ENCODE results near the gene STON2. TPM values are rescaled to one million over a fixed set of nuclear protein-coding genes. Genes with fewer than 3 reads are reported as not detected.
"Not testable (repeated sequence)": the region's sequence is repeated elsewhere in the genome, so short reads cannot be mapped to it uniquely, and the experiment has no call there.

STON2 gene
- polyA plus RNA-seq, 2 donors, result 8.5 to 20.4 TPM

- 50 to 67% methylated on average over 3 of the region's 3 CpGs for WGBS, 2 donors
- Histone ChIP-seq H3K4me3 (ENCODE audit: low read depth in 1 of 2, low read length in 2 of 2) (no peak overlapping the region), H3K9me3 (ENCODE audit: control insufficient read depth in 2 of 2, insufficient read depth in 1 of 2, low read depth in 1 of 2, low read length in 1 of 2) (no peaks in the 10 kb centered on the region), H3K27me3 (ENCODE audit: control insufficient read depth in 1 of 2, insufficient read depth in 2 of 2, low read length in 2 of 2) (no peaks in the 10 kb centered on the region), H3K36me3 (ENCODE audit: control insufficient read depth in 2 of 2, insufficient read depth in 2 of 2, low read length in 1 of 2) (peaks cover 3 to 4% of the 10 kb centered on the region in 2 donors), H3K27ac (ENCODE audit: low read depth in 2 of 2, low read length in 1 of 2) (peak overlapping the region; percentile 31 to 68), H3K4me1 (ENCODE audit: control insufficient read depth in 2 of 2, insufficient read depth in 2 of 2, low read length in 1 of 2) (peaks cover 3 to 6% of the 10 kb centered on the region in 2 donors)
These were observed 9.4 kb downstream of the STON2 start for GRCh38 chr14:81390696-81391095.

GRCh38 chr14:81388336-81388735, 11.8 kb downstream of the STON2 start:
- Histone ChIP-seq H3K4me3 (ENCODE audit: low read depth in 1 of 2, low read length in 2 of 2) (no peak overlapping the region), H3K36me3 (ENCODE audit: control insufficient read depth in 2 of 2, insufficient read depth in 2 of 2, low read length in 1 of 2) (peaks cover 0 to 3% of the 10 kb centered on the region in 2 donors), H3K9me3 (ENCODE audit: control insufficient read depth in 2 of 2, insufficient read depth in 1 of 2, low read depth in 1 of 2, low read length in 1 of 2) (no peaks in the 10 kb centered on the region), H3K27me3 (ENCODE audit: control insufficient read depth in 1 of 2, insufficient read depth in 2 of 2, low read length in 2 of 2) (no peaks in the 10 kb centered on the region), H3K27ac (ENCODE audit: low read depth in 2 of 2, low read length in 1 of 2) (no peak overlapping the region), H3K4me1 (ENCODE audit: control insufficient read depth in 2 of 2, insufficient read depth in 2 of 2, low read length in 1 of 2) (peaks cover 5 to 11% of the 10 kb centered on the region in 2 donors)
- WGBS, 2 donors, result 39 to 68% methylated on average over 2 of the region's 2 CpGs

- WGBS, 2 donors, result 52 to 54% methylated on average over 4 of the region's 4 CpGs
- Histone ChIP-seq H3K4me1 (ENCODE audit: control insufficient read depth in 2 of 2, insufficient read depth in 2 of 2, low read length in 1 of 2) (peaks cover 2 to 5% of the 10 kb centered on the region in 2 donors), H3K27ac (ENCODE audit: low read depth in 2 of 2, low read length in 1 of 2) (no peak overlapping the region), H3K4me3 (ENCODE audit: low read depth in 1 of 2, low read length in 2 of 2) (no peak overlapping the region), H3K27me3 (ENCODE audit: control insufficient read depth in 1 of 2, insufficient read depth in 2 of 2, low read length in 2 of 2) (no peaks in the 10 kb centered on the region), H3K36me3 (ENCODE audit: control insufficient read depth in 2 of 2, insufficient read depth in 2 of 2, low read length in 1 of 2) (peaks cover 0 to 3% of the 10 kb centered on the region in 2 donors), H3K9me3 (ENCODE audit: control insufficient read depth in 2 of 2, insufficient read depth in 1 of 2, low read depth in 1 of 2, low read length in 1 of 2) (no peaks in the 10 kb centered on the region)
These were observed 13.8 kb downstream of the STON2 start for GRCh38 chr14:81386290-81386745.

GRCh38 chr14:81385886-81386285, 14.2 kb downstream of the STON2 start:
- Histone ChIP-seq H3K4me1 (ENCODE audit: control insufficient read depth in 2 of 2, insufficient read depth in 2 of 2, low read length in 1 of 2) (peaks cover 2 to 5% of the 10 kb centered on the region in 2 donors), H3K36me3 (ENCODE audit: control insufficient read depth in 2 of 2, insufficient read depth in 2 of 2, low read length in 1 of 2) (peaks cover 0 to 3% of the 10 kb centered on the region in 2 donors), H3K4me3 (ENCODE audit: low read depth in 1 of 2, low read length in 2 of 2) (no peak overlapping the region), H3K27me3 (ENCODE audit: control insufficient read depth in 1 of 2, insufficient read depth in 2 of 2, low read length in 2 of 2) (no peaks in the 10 kb centered on the region), H3K9me3 (ENCODE audit: control insufficient read depth in 2 of 2, insufficient read depth in 1 of 2, low read depth in 1 of 2, low read length in 1 of 2) (no peaks in the 10 kb centered on the region), H3K27ac (ENCODE audit: low read depth in 2 of 2, low read length in 1 of 2) (no peak overlapping the region)
- WGBS, 2 donors, result 86 to 87% methylated on average over 7 of the region's 7 CpGs

GRCh38 chr14:81385419-81385818, 14.7 kb downstream of the STON2 start:
- Histone ChIP-seq H3K9me3 (ENCODE audit: control insufficient read depth in 2 of 2, insufficient read depth in 1 of 2, low read depth in 1 of 2, low read length in 1 of 2) (no peaks in the 10 kb centered on the region), H3K27ac (ENCODE audit: low read depth in 2 of 2, low read length in 1 of 2) (no peak overlapping the region), H3K27me3 (ENCODE audit: control insufficient read depth in 1 of 2, insufficient read depth in 2 of 2, low read length in 2 of 2) (no peaks in the 10 kb centered on the region), H3K4me1 (ENCODE audit: control insufficient read depth in 2 of 2, insufficient read depth in 2 of 2, low read length in 1 of 2) (peaks cover 2 to 5% of the 10 kb centered on the region in 2 donors), H3K36me3 (ENCODE audit: control insufficient read depth in 2 of 2, insufficient read depth in 2 of 2, low read length in 1 of 2) (peaks cover 0 to 3% of the 10 kb centered on the region in 2 donors), H3K4me3 (ENCODE audit: low read depth in 1 of 2, low read length in 2 of 2) (no peak overlapping the region)
- 84 to 89% methylated on average over 1 of the region's 1 CpG for WGBS, 2 donors

- Histone ChIP-seq H3K27me3 (ENCODE audit: control insufficient read depth in 1 of 2, insufficient read depth in 2 of 2, low read length in 2 of 2) (no peaks in the 10 kb centered on the region), H3K27ac (ENCODE audit: low read depth in 2 of 2, low read length in 1 of 2) (peak overlapping the region in 1 of 2 donors; percentile 12), H3K9me3 (ENCODE audit: control insufficient read depth in 2 of 2, insufficient read depth in 1 of 2, low read depth in 1 of 2, low read length in 1 of 2) (no peaks in the 10 kb centered on the region), H3K4me3 (ENCODE audit: low read depth in 1 of 2, low read length in 2 of 2) (no peak overlapping the region), H3K4me1 (ENCODE audit: control insufficient read depth in 2 of 2, insufficient read depth in 2 of 2, low read length in 1 of 2) (peaks cover 2 to 5% of the 10 kb centered on the region in 2 donors), H3K36me3 (ENCODE audit: control insufficient read depth in 2 of 2, insufficient read depth in 2 of 2, low read length in 1 of 2) (peaks cover 0 to 3% of the 10 kb centered on the region in 2 donors)
- WGBS, 2 donors, result 21 to 28% methylated on average over 1 of the region's 1 CpG
These were observed 15.2 kb downstream of the STON2 start for GRCh38 chr14:81384900-81385299.

GRCh38 chr14:81382517-81383225, 17.5 kb downstream of the STON2 start:
- H3K4me1 ChIP-seq (ENCODE audit: control insufficient read depth in 2 of 2, insufficient read depth in 2 of 2, low read length in 1 of 2), result peaks cover 2 to 5% of the 10 kb centered on the region in 2 donors
- H3K27me3 ChIP-seq (ENCODE audit: control insufficient read depth in 1 of 2, insufficient read depth in 2 of 2, low read length in 2 of 2), result no peaks in the 10 kb centered on the region
- H3K4me3 ChIP-seq (ENCODE audit: low read depth in 1 of 2, low read length in 2 of 2), result no peak overlapping the region
- H3K9me3 ChIP-seq (ENCODE audit: control insufficient read depth in 2 of 2, insufficient read depth in 1 of 2, low read depth in 1 of 2, low read length in 1 of 2), result no peaks in the 10 kb centered on the region
- no peaks in the 10 kb centered on the region for H3K36me3 ChIP-seq (ENCODE audit: control insufficient read depth in 2 of 2, insufficient read depth in 2 of 2, low read length in 1 of 2)
- peak overlapping the region in 1 of 2 donors; percentile 12 for H3K27ac ChIP-seq (ENCODE audit: low read depth in 2 of 2, low read length in 1 of 2)
- 41 to 54% methylated on average over 8 of the region's 8 CpGs for WGBS, 2 donors

GRCh38 chr14:81380009-81380408, 20.1 kb downstream of the STON2 start:
- H3K9me3 ChIP-seq (ENCODE audit: control insufficient read depth in 2 of 2, insufficient read depth in 1 of 2, low read depth in 1 of 2, low read length in 1 of 2); H3K27ac ChIP-seq (ENCODE audit: low read depth in 2 of 2, low read length in 1 of 2); H3K4me1 ChIP-seq (ENCODE audit: control insufficient read depth in 2 of 2, insufficient read depth in 2 of 2, low read length in 1 of 2); H3K36me3 ChIP-seq (ENCODE audit: control insufficient read depth in 2 of 2, insufficient read depth in 2 of 2, low read length in 1 of 2); H3K27me3 ChIP-seq (ENCODE audit: control insufficient read depth in 1 of 2, insufficient read depth in 2 of 2, low read length in 2 of 2); H3K4me3 ChIP-seq (ENCODE audit: low read depth in 1 of 2, low read length in 2 of 2): not testable (repeated sequence)
- WGBS, 2 donors, result 69 to 71% methylated on average over 2 of the region's 2 CpGs

- Histone ChIP-seq H3K36me3 (ENCODE audit: control insufficient read depth in 2 of 2, insufficient read depth in 2 of 2, low read length in 1 of 2) (peaks cover 0 to 2% of the 10 kb centered on the region in 2 donors), H3K27me3 (ENCODE audit: control insufficient read depth in 1 of 2, insufficient read depth in 2 of 2, low read length in 2 of 2) (no peaks in the 10 kb centered on the region), H3K4me3 (ENCODE audit: low read depth in 1 of 2, low read length in 2 of 2) (no peak overlapping the region), H3K4me1 (ENCODE audit: control insufficient read depth in 2 of 2, insufficient read depth in 2 of 2, low read length in 1 of 2) (peaks cover 0 to 5% of the 10 kb centered on the region in 2 donors), H3K27ac (ENCODE audit: low read depth in 2 of 2, low read length in 1 of 2) (no peak overlapping the region), H3K9me3 (ENCODE audit: control insufficient read depth in 2 of 2, insufficient read depth in 1 of 2, low read depth in 1 of 2, low read length in 1 of 2) (no peaks in the 10 kb centered on the region)
- 62 to 64% methylated on average over 1 of the region's 1 CpG for WGBS, 2 donors
These were observed 28.3 kb downstream of the STON2 start for GRCh38 chr14:81371802-81372201.

- Histone ChIP-seq H3K9me3 (ENCODE audit: control insufficient read depth in 2 of 2, insufficient read depth in 1 of 2, low read depth in 1 of 2, low read length in 1 of 2) (no peaks in the 10 kb centered on the region), H3K4me1 (ENCODE audit: control insufficient read depth in 2 of 2, insufficient read depth in 2 of 2, low read length in 1 of 2) (peaks cover 0 to 12% of the 10 kb centered on the region in 2 donors), H3K27ac (ENCODE audit: low read depth in 2 of 2, low read length in 1 of 2) (no peak overlapping the region), H3K36me3 (ENCODE audit: control insufficient read depth in 2 of 2, insufficient read depth in 2 of 2, low read length in 1 of 2) (peaks cover 0 to 2% of the 10 kb centered on the region in 2 donors), H3K27me3 (ENCODE audit: control insufficient read depth in 1 of 2, insufficient read depth in 2 of 2, low read length in 2 of 2) (no peaks in the 10 kb centered on the region), H3K4me3 (ENCODE audit: low read depth in 1 of 2, low read length in 2 of 2) (no peak overlapping the region)
- WGBS, 2 donors, result 78 to 84% methylated on average over 4 of the region's 4 CpGs
These were observed 32.6 kb downstream of the STON2 start for GRCh38 chr14:81367563-81367962.
